ENCODE data around the gene CTXN3.

CTXN3 gene

GRCh38 chr5:127695346-127695745 lies 46.5 kb downstream of the CTXN3 start:
- H3K36me3 ChIP-seq (ENCODE audit: insufficient read depth, low read length) = no peaks in the 10 kb centered on the region
- no peaks in the 10 kb centered on the region for H3K79me2 ChIP-seq (ENCODE audit: insufficient read depth, low read length)
- H3K27ac ChIP-seq (ENCODE audit: low read depth, low read length, poor library complexity, severe bottlenecking) = no peak overlapping the region
- no peaks in the 10 kb centered on the region for H3K4me1 ChIP-seq (ENCODE audit: insufficient read depth, low read length, severe bottlenecking)
- no peaks in the 10 kb centered on the region for H3K9me3 ChIP-seq (ENCODE audit: low read length)
- H3K4me2 ChIP-seq (ENCODE audit: low read length) = no peak overlapping the region
- no peak overlapping the region for H3K4me3 ChIP-seq (ENCODE audit: low read depth, low read length, poor library complexity, severe bottlenecking)
- H2AFZ ChIP-seq (ENCODE audit: low read length) = no peak overlapping the region
- TF ChIP-seq EZH2 (IDR thresholded peaks at IDR 0.05; ENCODE audit: borderline replicate concordance, low read length) (no peak), CTCF (IDR thresholded peaks at IDR 0.05; ENCODE audit: low read length) (no peak)
- H3F3A ChIP-seq (ENCODE audit: insufficient read depth, low read length) = no peaks in the 10 kb centered on the region
- H3K9ac ChIP-seq (ENCODE audit: low read length) = no peak overlapping the region
- no peaks in the 10 kb centered on the region for H4K20me1 ChIP-seq (ENCODE audit: insufficient read depth, low read length)
- H3K27me3 ChIP-seq (ENCODE audit: insufficient read depth, low read length) = no peaks in the 10 kb centered on the region
- H3K9me2 ChIP-seq (ENCODE audit: low read depth, low read length) = no peaks in the 10 kb centered on the region

- Histone ChIP-seq H3K9me3 (ENCODE audit: low read length) (no peaks in the 10 kb centered on the region), H3K4me2 (ENCODE audit: low read length) (no peak overlapping the region), H3K4me1 (ENCODE audit: insufficient read depth, low read length, severe bottlenecking) (no peaks in the 10 kb centered on the region), H3K36me3 (ENCODE audit: insufficient read depth, low read length) (no peaks in the 10 kb centered on the region), H3F3A (ENCODE audit: insufficient read depth, low read length) (no peaks in the 10 kb centered on the region), H3K27me3 (ENCODE audit: insufficient read depth, low read length) (no peaks in the 10 kb centered on the region), H3K27ac (ENCODE audit: low read depth, low read length, poor library complexity, severe bottlenecking) (no peak overlapping the region), H3K9ac (ENCODE audit: low read length) (no peak overlapping the region), H4K20me1 (ENCODE audit: insufficient read depth, low read length) (no peaks in the 10 kb centered on the region), H2AFZ (ENCODE audit: low read length) (no peak overlapping the region), H3K79me2 (ENCODE audit: insufficient read depth, low read length) (no peaks in the 10 kb centered on the region), H3K4me3 (ENCODE audit: low read depth, low read length, poor library complexity, severe bottlenecking) (no peak overlapping the region), H3K9me2 (ENCODE audit: low read depth, low read length) (no peaks in the 10 kb centered on the region)
- TF ChIP-seq EZH2 (IDR thresholded peaks at IDR 0.05; ENCODE audit: borderline replicate concordance, low read length) (no peak), CTCF (IDR thresholded peaks at IDR 0.05; ENCODE audit: low read length) (no peak)
These were observed 47.8 kb downstream of the CTXN3 start for GRCh38 chr5:127696683-127697082.

- Histone ChIP-seq H3F3A (ENCODE audit: insufficient read depth, low read length) (no peaks in the 10 kb centered on the region), H3K9me2 (ENCODE audit: low read depth, low read length) (no peaks in the 10 kb centered on the region), H3K79me2 (ENCODE audit: insufficient read depth, low read length) (no peaks in the 10 kb centered on the region), H3K9ac (ENCODE audit: low read length) (no peak overlapping the region), H4K20me1 (ENCODE audit: insufficient read depth, low read length) (no peaks in the 10 kb centered on the region), H3K27me3 (ENCODE audit: insufficient read depth, low read length) (no peaks in the 10 kb centered on the region), H3K4me1 (ENCODE audit: insufficient read depth, low read length, severe bottlenecking) (no peaks in the 10 kb centered on the region), H3K4me3 (ENCODE audit: low read depth, low read length, poor library complexity, severe bottlenecking) (no peak overlapping the region), H3K27ac (ENCODE audit: low read depth, low read length, poor library complexity, severe bottlenecking) (no peak overlapping the region), H3K4me2 (ENCODE audit: low read length) (no peak overlapping the region), H3K36me3 (ENCODE audit: insufficient read depth, low read length) (no peaks in the 10 kb centered on the region), H2AFZ (ENCODE audit: low read length) (no peak overlapping the region), H3K9me3 (ENCODE audit: low read length) (no peaks in the 10 kb centered on the region)
- TF ChIP-seq EZH2 (IDR thresholded peaks at IDR 0.05; ENCODE audit: borderline replicate concordance, low read length) = no peak
- TF ChIP-seq CTCF (IDR thresholded peaks at IDR 0.05; ENCODE audit: low read length) = no peak
These were observed 49.2 kb downstream of the CTXN3 start for GRCh38 chr5:127697894-127698600.
